Measurements from ENCODE around the gene NUMB.

Gene NUMB

GRCh38 chr14:73231981-73232851, 226.1 kb downstream of the NUMB start:
- DNase-seq (ENCODE audit: low read depth): no peak

- DNase-seq (ENCODE audit: low read depth): no peak
These were observed 228.3 kb downstream of the NUMB start for GRCh38 chr14:73230051-73230450.

GRCh38 chr14:73227812-73228781, 230.2 kb downstream of the NUMB start:
- no peak for DNase-seq (ENCODE audit: low read depth)

GRCh38 chr14:73225496-73225895, 232.8 kb downstream of the NUMB start:
- no peak for DNase-seq (ENCODE audit: low read depth)

All from stimulated activated CD4-positive, alpha-beta T cell treated with anti-CD3 and anti-CD28 coated beads, Interleukin-2, amount 100 ng/mL, for 4 hours (primary cell).